ENCODE data around the gene HCN2. TPM values are rescaled to one million over a fixed set of nuclear protein-coding genes. Genes with fewer than 3 reads are reported as not detected.

Gene HCN2
- polyA plus RNA-seq, 1 experiment = 1.5 TPM

- TF ChIP-seq CTCF (IDR thresholded peaks at IDR 0.05; ENCODE audit: insufficient read depth, low read depth, low read length) = no peak
- no peaks in the 10 kb centered on the region for H3K27me3 ChIP-seq (ENCODE audit: control insufficient read depth, insufficient read depth, low read length)
- ChIA-PET CTCF (interaction anchor here (0.5 to 1.8 kb wide), 5 partner anchors 11 to 90 kb away, joined by 3 to 9 read pairs (median 4); partner anchors contain the start of gene CDC34), POLR2A (no interaction called here)
- no peaks in the 10 kb centered on the region for H3K36me3 ChIP-seq (ENCODE audit: control insufficient read depth, insufficient read depth, low read length)
- peak; percentile 50 for DNase-seq (ENCODE audit: low read depth)
- H3K4me3 ChIP-seq (ENCODE audit: low read depth, low read length) = no peak overlapping the region
Measured at GRCh38 chr19:566403-566802, 23.3 kb upstream of the HCN2 start.

DNA sequence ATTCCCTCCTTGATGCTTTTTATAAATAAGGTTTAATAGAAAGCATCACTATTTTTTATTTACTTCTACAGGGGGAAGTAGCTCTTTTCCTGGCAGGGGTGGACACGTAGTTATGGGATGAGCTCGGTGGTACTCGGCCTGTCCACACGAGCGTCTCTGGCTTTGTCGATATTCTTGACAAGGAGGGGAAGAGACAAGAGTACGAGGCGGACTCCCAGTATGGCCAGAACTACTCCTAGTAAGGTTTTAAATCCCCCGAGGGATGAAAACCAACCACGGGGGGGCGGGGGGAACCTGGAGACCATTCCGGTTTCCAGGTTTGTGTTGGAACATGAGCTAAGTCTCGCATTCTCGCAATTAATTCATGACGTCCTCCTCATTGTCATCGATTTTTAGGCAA is 22.8 kb upstream of the HCN2 start:
- H3K36me3 ChIP-seq (ENCODE audit: control insufficient read depth, insufficient read depth, low read length) = no peaks in the 10 kb centered on the region
- POLR2A ChIA-PET = no interaction called here
- H3K27me3 ChIP-seq (ENCODE audit: control insufficient read depth, insufficient read depth, low read length) = no peaks in the 10 kb centered on the region
- no peak for TF ChIP-seq CTCF (IDR thresholded peaks at IDR 0.05; ENCODE audit: insufficient read depth, low read depth, low read length)
- DNase-seq (ENCODE audit: low read depth) = no peak
- no peak overlapping the region for H3K4me3 ChIP-seq (ENCODE audit: low read depth, low read length)
- CTCF ChIA-PET = interaction anchor here (0.5 to 1.8 kb wide), 5 partner anchors 11 to 90 kb away, joined by 3 to 9 read pairs (median 4); partner anchors contain the start of gene CDC34

DNA sequence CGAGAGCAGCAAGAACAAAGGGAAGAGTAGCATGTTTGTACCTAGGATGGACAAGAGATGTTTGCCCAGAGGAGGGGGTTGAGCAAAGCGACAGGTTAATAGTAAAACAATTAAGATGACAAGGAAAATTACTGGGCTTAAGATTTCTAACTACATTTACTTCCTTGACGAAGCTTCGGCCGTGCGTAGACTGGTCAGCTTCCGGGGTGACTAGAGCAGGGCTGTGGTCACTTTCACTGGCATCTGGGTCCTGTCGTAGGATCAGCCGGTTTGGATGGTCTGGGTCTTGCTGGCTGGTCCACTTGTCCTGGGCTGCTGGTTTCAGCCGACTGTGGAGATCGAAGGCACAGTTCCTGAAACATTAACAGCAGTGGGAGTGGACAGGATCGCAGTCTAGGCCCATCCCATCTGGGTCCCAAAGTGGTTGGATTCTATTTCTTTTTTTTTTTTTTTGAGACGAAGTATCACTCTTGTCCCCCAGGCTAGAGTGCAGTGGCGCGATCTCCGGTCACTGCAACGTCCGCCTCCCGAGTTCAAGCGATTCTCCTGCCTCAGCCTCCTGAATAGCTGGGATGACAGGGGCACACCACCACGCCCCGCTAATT is 22.3 kb upstream of the HCN2 start:
- H3K36me3 ChIP-seq (ENCODE audit: control insufficient read depth, insufficient read depth, low read length) = no peaks in the 10 kb centered on the region
- no peak for TF ChIP-seq CTCF (IDR thresholded peaks at IDR 0.05; ENCODE audit: insufficient read depth, low read depth, low read length)
- CTCF ChIA-PET = interaction anchor here (1.0 to 1.8 kb wide), 5 partner anchors 12 to 57 kb away, joined by 3 to 9 read pairs (median 4); partner anchors contain the start of gene CDC34
- POLR2A ChIA-PET = no interaction called here
- DNase-seq (ENCODE audit: low read depth) = no peak
- no peak overlapping the region for H3K4me3 ChIP-seq (ENCODE audit: low read depth, low read length)
- no peaks in the 10 kb centered on the region for H3K27me3 ChIP-seq (ENCODE audit: control insufficient read depth, insufficient read depth, low read length)

DNA sequence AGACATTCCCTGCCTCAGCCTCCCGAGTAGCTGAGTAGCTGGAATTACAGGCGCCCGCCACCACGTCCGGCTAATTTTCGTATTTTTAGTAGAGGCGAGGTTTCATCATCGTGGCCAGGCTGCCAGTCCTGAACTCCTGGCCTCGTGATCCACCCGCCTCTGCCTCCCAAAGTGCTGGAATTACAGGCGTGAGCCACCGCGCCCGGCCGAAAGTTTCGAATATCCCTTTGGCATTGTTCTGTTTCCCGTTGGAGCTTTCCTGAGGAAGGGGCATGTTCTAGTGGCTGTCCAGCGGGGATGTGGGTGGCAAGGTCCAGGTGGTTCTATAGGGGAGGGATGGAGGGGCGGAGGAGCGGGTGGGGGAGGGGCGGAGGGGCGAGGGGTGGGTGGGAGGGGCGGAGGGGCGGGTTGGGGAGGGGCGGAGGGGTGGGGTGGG is 19.4 kb upstream of the HCN2 start:
- DNase-seq (ENCODE audit: low read depth) = no peak
- Histone ChIP-seq H3K27me3 (ENCODE audit: control insufficient read depth, insufficient read depth, low read length) (no peaks in the 10 kb centered on the region), H3K4me3 (ENCODE audit: low read depth, low read length) (no peak overlapping the region), H3K36me3 (ENCODE audit: control insufficient read depth, insufficient read depth, low read length) (no peaks in the 10 kb centered on the region)
- no peak for TF ChIP-seq CTCF (IDR thresholded peaks at IDR 0.05; ENCODE audit: insufficient read depth, low read depth, low read length)
- POLR2A ChIA-PET = no interaction called here
- CTCF ChIA-PET = interaction anchor here (0.9 kb wide), 1 partner anchor 19 kb away, joined by 5 read pairs; no protein-coding TSS in a partner anchor

DNA sequence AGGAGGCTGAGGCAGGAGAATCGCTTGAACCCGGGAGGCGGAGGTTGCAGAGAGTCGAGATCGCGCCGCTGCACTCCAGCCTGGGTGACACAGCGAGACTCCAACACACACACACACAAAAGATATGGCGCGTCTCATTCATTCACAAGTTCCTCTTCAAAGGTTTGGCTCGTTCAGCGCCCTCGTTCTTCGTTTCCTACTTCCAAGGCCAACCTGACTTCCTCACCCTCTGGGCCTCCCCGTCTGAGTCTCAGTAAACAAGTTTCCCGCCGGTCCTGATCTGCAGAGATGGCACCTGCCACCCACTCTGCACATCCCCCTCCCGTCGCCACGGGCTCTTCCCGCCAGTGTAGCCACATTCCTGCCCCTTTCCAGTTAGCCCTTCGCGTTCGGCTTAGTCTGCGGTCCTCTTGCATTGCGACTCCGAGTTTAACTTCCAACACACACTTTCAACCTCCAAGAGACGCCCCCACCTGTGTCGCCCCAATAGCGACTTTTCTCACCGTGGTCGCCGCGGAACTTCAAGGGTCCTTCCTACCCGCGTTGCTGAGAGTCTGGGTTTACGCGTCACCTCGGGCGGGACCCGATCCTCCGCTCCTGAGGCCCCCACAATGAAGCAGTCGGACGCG is 18.6 kb upstream of the HCN2 start:
- TF ChIP-seq CTCF (IDR thresholded peaks at IDR 0.05; ENCODE audit: insufficient read depth, low read depth, low read length) = no peak
- DNase-seq (ENCODE audit: low read depth) = no peak
- POLR2A ChIA-PET = no interaction called here

More for the DNA sequence above, 18.6 kb upstream of the HCN2 start:
- H3K4me3 ChIP-seq (ENCODE audit: low read depth, low read length) = peak overlapping the region; percentile 44
- no peaks in the 10 kb centered on the region for H3K36me3 ChIP-seq (ENCODE audit: control insufficient read depth, insufficient read depth, low read length)
- CTCF ChIA-PET = interaction anchor here (0.9 kb wide), 1 partner anchor 13 kb away, joined by 3 read pairs; no protein-coding TSS in a partner anchor
- no peaks in the 10 kb centered on the region for H3K27me3 ChIP-seq (ENCODE audit: control insufficient read depth, insufficient read depth, low read length)

Data from BJ (cell line).